Naive B cell (primary cell): Measurements from ENCODE around the gene IQSEC1. TPM values are rescaled to one million over a fixed set of nuclear protein-coding genes. Genes with fewer than 3 reads are reported as not detected.

ENCODE experiments used
- ATAC-seq, 2 donors: fragments of 150-1000 bp; cut with Tn5 transposase; 2 replicates each; pipeline ENCODE4 v1.10.0; 2021; ENCODE audit warnings: low read depth in 2 of 2, mild to moderate bottlenecking in 2 of 2, moderate library complexity in 2 of 2
- DNase-seq: peaks from one replicate; pipeline ENCODE4 v3.0.0; 2022
- H3K27ac Mint-ChIP-seq, 6 donors: one replicate each; pipeline ENCODE4 v1.8.0; 2020 to 2022; ENCODE audit warnings: mild to moderate bottlenecking in 6 of 6, mixed read lengths in 6 of 6, moderate library complexity in 5 of 6, inconsistent platforms in 2 of 6
- H3K27me3 Mint-ChIP-seq, 3 donors: one replicate each; pipeline ENCODE4 v1.8.0; 2021 to 2022; ENCODE audit warnings: mixed read lengths in 3 of 3, mild to moderate bottlenecking in 1 of 3
- H3K36me3 Mint-ChIP-seq, 2 donors: one replicate each; pipeline ENCODE4 v1.8.0; 2020 to 2022; ENCODE audit warnings: mixed read lengths in 2 of 2, inconsistent platforms in 1 of 2, mild to moderate bottlenecking in 1 of 2
- H3K4me1 Mint-ChIP-seq, 3 donors: one replicate each; pipeline ENCODE4 v1.8.0; 2020 to 2022; ENCODE audit warnings: mixed read lengths in 3 of 3, inconsistent platforms in 1 of 3, mild to moderate bottlenecking in 1 of 3, moderate library complexity in 1 of 3
- H3K4me3 Mint-ChIP-seq, 8 donors: one replicate each; pipeline ENCODE4 v1.8.0; 2020 to 2022; ENCODE audit warnings: mild to moderate bottlenecking in 8 of 8, mixed read lengths in 8 of 8, moderate library complexity in 8 of 8, inconsistent platforms in 2 of 8
- H3K9me3 Mint-ChIP-seq, 7 donors: one replicate each; pipeline ENCODE4 v1.8.0; 2020 to 2022; ENCODE audit warnings: mixed read lengths in 7 of 7, mild to moderate bottlenecking in 5 of 7, inconsistent platforms in 2 of 7, moderate library complexity in 1 of 7
- polyA plus RNA-seq, 6 donors: library from polyadenylated mRNA; unstranded; fragments of 300-500 nt; fragmentation: Illumina TruSeq; gene quantifications; one replicate each; pipeline ENCODE4 v1.2.3, GENCODE V29; 2021; ENCODE audit warnings: low read depth in 6 of 6

Gene IQSEC1
- polyA plus RNA-seq, 6 donors from 2014 or later = 14.6 to 73.4 (median 36.9) TPM

DNA sequence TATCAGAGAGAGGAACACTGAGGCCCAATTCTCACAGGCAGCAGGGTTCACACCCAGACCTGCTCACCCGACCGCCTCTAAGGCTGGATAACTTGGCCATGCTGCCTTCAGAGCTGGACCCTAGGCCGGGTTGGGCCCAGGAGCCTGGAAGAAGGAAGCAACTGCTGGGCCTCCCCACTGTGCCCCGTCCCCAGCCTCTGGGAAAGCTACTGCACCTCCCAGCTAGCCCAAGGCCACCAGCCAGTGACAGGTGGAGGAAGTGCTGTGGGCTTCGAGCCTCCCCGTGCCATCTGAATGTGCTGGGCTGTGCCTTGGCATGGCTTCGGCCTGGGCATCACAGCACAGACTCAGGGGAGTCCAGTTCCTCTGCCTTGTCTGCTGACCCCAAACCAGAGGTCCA, 169.3 kb downstream of the IQSEC1 start:
- peaks cover 0 to 3% (median 0%) of the 10 kb centered on the region in 7 donors for H3K9me3 Mint-ChIP-seq
- H3K27ac Mint-ChIP-seq = peak overlapping the region in 4 of 6 donors; percentile 70 to 95 (median 83)
- peaks cover 31 to 41% (median 35%) of the 10 kb centered on the region in 3 donors for H3K4me1 Mint-ChIP-seq
- no peak for DNase-seq
- ATAC-seq = no peak
- H3K36me3 Mint-ChIP-seq = peaks cover 0 to 22% of the 10 kb centered on the region in 2 donors
- H3K4me3 Mint-ChIP-seq = peak overlapping the region in 6 of 8 donors; percentile 12 to 81 (median 64)
- H3K27me3 Mint-ChIP-seq = no peaks in the 10 kb centered on the region

DNA sequence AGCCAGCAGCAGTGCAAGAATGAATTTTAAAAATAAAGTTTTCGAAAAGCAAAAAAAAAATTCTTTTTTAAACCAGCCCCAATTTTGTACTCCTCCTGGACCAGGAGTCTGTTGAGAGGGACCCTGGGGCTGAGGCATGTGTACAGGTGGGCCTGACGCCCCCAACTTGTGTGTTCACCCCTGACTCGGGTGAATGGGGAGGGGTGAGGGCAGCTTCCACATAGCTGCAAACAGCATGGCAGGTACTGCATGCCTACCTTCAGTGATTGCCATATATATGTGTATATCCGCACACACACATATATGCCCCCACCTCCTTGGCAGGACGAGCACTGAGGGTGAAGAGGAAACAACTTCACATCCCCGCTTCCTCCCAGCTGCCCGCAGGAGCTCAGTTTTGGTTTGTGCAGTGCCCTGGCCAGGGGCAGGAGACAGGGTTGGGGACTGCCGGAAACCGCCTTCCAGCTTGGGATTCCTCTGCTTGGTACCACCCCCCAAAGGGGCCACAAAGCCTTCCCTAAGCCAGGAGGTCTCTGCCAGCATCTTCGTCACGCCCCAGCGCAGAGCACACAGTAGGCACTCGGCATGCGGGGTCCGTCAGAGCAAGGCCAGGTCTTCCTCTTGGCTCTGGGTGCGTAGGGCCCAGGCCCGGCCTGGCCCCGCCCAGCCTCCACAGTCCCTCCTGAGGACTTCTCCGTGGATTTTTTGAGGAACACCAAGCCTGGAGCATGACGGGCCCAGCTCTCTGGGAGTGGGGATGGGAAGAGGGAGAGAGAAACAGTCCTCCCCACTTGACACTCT, 170.0 kb downstream of the IQSEC1 start:
- Mint-ChIP-seq H3K36me3 (peaks cover 0 to 15% of the 10 kb centered on the region in 2 donors), H3K4me3 (peak overlapping the region in 7 of 8 donors; percentile 28 to 81 (median 60)), H3K9me3 (peaks cover 0 to 3% (median 0%) of the 10 kb centered on the region in 7 donors), H3K27ac (peak overlapping the region in 5 of 6 donors; percentile 60 to 95 (median 77)), H3K4me1 (peaks cover 26 to 41% (median 29%) of the 10 kb centered on the region in 3 donors), H3K27me3 (no peaks in the 10 kb centered on the region)
- DNase-seq (no peak), ATAC-seq (peak; percentile 56 to 57)

DNA sequence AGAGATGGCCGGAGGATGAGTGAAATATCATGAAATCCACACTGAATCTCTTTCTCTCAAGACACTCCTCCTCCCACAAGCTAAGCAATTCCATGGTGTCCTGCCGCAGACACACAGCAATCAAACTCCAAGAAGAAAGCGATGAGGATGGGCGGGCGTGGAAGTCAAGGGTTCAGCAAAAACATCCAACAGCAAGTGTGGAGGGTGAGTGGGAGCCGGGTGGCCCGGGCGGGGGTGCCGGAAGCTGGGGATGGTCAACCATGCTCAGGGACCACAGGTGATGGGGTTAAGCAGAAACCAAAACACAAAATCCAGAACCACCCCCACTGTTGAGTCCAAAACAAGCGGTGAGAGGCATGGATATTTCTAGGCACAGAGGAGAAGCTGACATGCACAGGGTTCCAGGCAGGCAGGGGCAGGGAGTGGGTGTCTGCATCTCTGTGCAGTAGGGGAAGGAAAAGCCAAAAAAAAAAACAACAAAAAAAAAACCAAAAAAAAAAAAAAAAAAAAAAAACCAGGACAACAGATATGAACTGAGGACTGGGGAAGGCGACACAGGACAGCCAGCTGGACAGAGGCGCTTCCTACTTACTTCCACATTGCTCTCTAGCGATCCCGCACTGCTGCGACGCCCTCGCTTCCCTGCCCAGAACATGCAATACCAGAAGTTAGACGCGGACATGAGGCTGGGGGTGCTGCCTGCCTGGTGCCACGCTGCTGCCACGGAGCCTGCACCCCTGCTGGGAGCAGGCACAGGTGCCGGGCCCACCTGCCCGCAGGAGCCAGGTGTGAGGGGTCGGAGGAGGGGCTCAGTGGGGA, 170.8 kb downstream of the IQSEC1 start:
- Mint-ChIP-seq H3K4me3 (peak overlapping the region in 5 of 8 donors; percentile 24 to 69 (median 51)), H3K27ac (peak overlapping the region in 5 of 6 donors; percentile 27 to 95 (median 77)), H3K9me3 (peaks cover 0 to 3% (median 0%) of the 10 kb centered on the region in 7 donors), H3K36me3 (peaks cover 0 to 13% of the 10 kb centered on the region in 2 donors), H3K4me1 (peaks cover 26 to 41% (median 29%) of the 10 kb centered on the region in 3 donors), H3K27me3 (no peaks in the 10 kb centered on the region)
- DNase-seq (no peak), ATAC-seq (peak in 1 of 2 donors; percentile 12)

DNA sequence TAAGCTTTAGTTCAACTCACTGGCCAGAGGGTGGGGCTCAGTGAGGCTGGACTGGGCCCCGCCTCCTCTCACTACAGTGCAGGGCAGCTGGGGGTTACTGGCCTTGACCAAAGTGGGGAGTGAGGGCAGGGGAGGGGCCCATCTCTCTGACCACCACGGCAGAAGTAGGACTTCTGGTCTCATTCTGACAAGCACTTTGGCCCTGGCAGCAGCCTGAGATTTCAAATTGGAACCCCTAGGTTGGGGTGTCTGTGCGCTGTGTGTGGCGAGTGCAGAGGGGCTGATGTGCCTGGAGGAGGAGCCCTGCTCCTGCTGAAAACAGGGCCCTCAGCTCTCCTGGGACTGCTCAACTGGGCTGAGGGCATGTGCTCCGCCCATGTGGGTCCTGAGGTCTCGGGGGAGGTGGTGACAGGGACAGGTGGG, 171.6 kb downstream of the IQSEC1 start:
- peak; percentile 20 to 48 for ATAC-seq
- H3K27ac Mint-ChIP-seq = peak overlapping the region; percentile 36 to 86 (median 68)
- no peaks in the 10 kb centered on the region for H3K27me3 Mint-ChIP-seq
- DNase-seq = no peak
- H3K9me3 Mint-ChIP-seq = peaks cover 0 to 3% (median 0%) of the 10 kb centered on the region in 7 donors
- peak overlapping the region in 2 of 8 donors; percentile 60 to 69 for H3K4me3 Mint-ChIP-seq
- peaks cover 26 to 41% (median 29%) of the 10 kb centered on the region in 3 donors for H3K4me1 Mint-ChIP-seq
- H3K36me3 Mint-ChIP-seq = peaks cover 0 to 13% of the 10 kb centered on the region in 2 donors

DNA sequence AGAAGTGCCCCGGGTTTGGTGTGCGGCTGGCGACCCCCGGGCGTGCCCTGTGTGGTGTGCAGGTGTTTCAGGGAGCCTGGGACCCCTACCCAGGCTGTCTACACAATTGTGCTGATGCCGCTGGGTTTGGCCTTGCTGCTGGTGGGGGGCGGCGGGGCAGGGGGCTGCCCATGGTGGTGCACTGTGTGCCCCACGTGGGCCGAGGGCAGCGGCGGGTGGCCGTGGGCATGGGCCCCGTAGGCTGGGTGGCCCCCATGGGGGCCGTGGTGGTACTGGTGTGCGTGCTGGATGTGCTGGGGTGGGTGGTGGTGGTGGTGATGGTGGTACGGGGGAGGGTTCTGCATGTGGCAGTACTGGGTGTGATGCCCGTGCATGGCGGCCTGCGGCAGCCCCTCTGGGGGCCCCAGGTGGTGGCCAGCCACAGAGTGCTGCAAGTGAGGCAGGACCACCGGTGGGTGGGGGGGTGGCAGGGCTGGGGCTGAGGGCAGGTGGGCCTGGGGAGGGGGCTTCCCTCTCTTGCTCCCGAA, 172.3 kb downstream of the IQSEC1 start:
- peak overlapping the region in 2 of 6 donors; percentile 77 to 86 for H3K27ac Mint-ChIP-seq

DNA sequence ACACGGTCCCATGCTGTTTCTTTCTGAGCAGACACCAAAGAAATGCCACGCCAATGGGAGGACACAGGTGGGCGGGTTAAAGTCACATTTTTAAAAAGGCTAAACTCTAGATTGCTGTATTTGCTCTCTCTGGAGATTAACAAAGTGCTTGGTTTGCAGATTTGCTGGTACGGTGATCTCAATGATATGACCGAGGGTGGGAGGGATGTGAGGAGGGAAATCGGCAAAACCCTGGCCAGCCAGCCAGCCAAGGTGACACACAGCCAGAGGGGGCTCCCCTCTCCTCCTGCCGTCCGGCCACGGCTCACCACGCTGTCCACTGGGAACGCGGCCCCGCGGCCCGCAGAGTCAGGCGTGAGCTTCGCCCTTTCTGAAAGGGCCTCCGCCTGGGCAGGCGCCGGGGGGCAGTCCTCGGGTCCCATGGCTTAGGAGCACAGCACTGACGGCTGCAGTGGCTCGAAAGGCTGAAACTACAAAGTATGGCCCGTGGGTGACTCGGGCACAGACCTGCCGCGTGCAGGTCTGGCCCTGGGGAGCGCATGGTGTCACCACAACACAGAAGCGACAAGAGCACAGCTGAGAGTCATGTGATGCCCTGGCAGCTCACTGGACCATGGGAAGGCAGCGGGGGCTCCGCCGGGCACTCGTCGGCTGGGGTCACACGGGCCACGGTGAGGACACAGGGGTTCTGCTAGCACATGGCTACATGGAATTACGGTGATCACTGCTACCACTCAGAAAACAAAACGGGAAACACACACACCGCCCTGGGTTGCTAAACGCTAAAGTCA, 174.1 kb downstream of the IQSEC1 start:
- ATAC-seq (no peak), DNase-seq (no peak)
- no peaks in the 10 kb centered on the region for H3K27me3 Mint-ChIP-seq
- no peak overlapping the region for H3K4me3 Mint-ChIP-seq
- H3K27ac Mint-ChIP-seq = peak overlapping the region in 2 of 6 donors; percentile 8 to 15
- peaks cover 0 to 3% (median 0%) of the 10 kb centered on the region in 7 donors for H3K9me3 Mint-ChIP-seq
- peaks cover 0 to 13% of the 10 kb centered on the region in 2 donors for H3K36me3 Mint-ChIP-seq
- peaks cover 34 to 39% (median 35%) of the 10 kb centered on the region in 3 donors for H3K4me1 Mint-ChIP-seq

More for the DNA sequence above, 172.3 kb downstream of the IQSEC1 start:
- Mint-ChIP-seq H3K9me3 (peaks cover 0 to 3% (median 0%) of the 10 kb centered on the region in 7 donors), H3K4me3 (no peak overlapping the region), H3K36me3 (peaks cover 0 to 13% of the 10 kb centered on the region in 2 donors), H3K27me3 (no peaks in the 10 kb centered on the region), H3K4me1 (peaks cover 26 to 43% (median 29%) of the 10 kb centered on the region in 3 donors)
- ATAC-seq = no peak
- DNase-seq = no peak

DNA sequence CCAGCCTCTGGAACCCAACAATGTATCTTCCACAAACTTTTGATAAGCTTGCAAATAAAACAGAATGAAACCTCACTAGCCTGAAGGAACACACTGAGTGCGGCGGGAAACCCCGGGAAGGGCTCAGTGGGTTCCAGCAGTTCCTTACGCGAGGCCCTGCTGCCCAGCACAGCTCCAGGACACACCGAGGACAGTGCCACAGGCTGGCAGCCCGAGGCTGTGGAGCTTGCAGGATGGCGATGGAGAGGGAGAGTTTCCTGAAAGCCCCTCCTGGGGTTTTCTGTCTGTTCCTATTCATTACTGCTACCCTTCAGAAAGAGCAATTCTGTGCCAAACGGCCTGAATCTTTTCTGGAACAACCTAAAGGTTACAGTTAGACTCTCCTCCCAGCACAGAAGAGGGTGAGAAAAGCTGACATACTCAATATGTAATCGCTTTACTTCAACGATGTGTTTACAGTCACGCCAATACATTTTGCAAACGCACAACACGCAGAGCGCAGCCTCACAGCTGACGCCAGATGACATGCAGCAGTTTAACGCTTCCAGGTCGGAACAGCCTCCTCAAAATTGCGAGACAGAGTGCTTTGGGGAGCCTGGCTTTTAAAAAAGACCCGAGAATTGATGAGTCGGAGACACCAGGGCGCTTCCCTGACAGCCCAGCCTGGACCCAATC, 174.8 kb downstream of the IQSEC1 start:
- Mint-ChIP-seq H3K4me1 (peaks cover 26 to 32% (median 28%) of the 10 kb centered on the region in 3 donors), H3K9me3 (peaks cover 0 to 3% (median 0%) of the 10 kb centered on the region in 7 donors), H3K36me3 (peaks cover 0 to 13% of the 10 kb centered on the region in 2 donors), H3K4me3 (no peak overlapping the region), H3K27me3 (no peaks in the 10 kb centered on the region), H3K27ac (peak overlapping the region in 1 of 6 donors; percentile 15)
- ATAC-seq = no peak
- DNase-seq = no peak

DNA sequence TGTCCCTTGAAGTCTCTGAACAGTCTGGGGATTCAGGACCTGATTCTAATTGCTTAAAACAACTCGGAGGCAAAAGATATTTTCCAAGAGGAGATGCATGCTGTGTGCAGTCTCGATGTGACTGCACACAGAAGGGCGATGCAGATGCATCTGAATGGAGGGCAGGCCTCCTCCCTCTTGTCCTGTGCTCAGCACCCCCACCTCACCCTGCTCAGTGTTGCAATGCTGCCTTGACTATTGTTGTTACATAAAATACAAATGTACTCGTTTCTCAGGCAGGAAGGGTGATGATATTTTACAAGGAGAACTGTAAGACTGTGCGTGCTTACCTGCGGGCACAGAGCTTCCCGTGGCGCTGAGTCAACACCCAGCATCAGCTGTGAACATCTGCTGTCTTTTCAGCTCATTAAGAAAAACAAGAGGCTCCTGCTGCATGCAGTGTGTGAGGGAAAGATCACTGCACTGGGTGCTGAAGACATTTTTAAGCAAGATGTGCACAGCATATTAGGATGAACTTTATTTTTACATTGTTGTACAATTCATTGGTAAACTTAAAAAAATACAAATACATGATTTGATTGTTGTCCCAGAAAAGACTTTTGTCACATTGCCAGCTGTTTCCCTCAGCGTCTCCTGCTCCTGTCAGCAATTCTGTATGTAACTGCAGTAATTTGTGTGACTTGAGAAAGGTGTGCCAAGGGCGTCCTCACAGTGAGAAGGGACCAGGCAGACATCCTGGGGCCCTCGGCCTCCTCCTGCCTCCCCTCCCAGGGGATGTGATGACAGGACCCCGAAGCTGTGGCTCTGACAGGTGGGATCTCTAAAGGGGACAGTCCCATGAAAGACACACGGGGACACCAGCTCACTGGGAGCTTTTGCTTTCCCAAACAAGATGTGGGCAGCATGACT, 175.6 kb downstream of the IQSEC1 start:
- Mint-ChIP-seq H3K27ac (peak overlapping the region in 2 of 6 donors; percentile 70 to 82), H3K36me3 (peaks cover 0 to 13% of the 10 kb centered on the region in 2 donors), H3K4me1 (peaks cover 20 to 25% (median 24%) of the 10 kb centered on the region in 3 donors), H3K4me3 (no peak overlapping the region), H3K27me3 (no peaks in the 10 kb centered on the region), H3K9me3 (peaks cover 0 to 3% (median 0%) of the 10 kb centered on the region in 7 donors)
- DNase-seq (no peak), ATAC-seq (no peak)

DNA sequence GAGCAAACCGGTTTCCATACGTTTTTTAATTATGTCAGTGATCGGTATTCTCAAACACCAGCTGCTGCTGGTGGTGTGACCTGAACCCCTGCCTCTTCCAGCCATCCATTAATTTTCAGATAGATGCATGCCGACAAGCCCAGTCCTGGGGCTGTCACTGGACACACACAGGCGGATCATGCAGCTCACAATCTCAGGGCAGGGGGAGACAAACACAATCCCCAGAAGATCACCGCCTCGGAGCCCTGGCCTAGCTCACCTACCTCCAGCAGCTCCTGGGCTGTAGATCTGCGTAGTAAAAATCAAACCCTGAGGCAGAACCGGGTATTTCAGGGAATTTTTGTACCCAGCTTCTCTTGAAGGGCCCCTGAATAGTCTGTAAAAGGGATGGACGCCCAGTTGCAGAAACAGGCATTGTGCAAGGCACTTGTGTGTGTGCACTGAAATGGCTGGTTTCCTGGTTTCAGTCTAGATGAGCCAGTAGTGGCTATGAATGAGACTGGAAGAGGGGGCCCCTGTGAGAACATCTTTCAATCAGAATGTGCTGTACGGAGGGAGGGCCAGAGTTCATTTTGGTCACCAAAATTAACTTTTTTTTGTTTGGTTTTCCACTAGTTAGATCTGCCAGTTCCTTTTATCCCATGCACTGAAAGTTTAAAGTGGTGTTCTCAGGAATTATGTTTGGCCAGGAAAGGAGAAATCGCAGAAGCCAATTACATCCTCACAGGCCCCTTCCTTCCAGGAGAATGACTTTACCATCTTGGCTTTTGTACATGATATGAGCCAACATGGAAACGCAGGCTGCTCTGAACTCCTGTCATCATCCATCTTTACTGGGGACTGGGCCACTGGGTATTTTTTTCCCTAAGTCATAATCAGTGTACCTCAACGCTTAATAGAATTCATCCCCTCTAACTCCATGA, 176.9 kb downstream of the IQSEC1 start:
- H3K4me3 Mint-ChIP-seq = peak overlapping the region in 1 of 8 donors; percentile 73

DNA sequence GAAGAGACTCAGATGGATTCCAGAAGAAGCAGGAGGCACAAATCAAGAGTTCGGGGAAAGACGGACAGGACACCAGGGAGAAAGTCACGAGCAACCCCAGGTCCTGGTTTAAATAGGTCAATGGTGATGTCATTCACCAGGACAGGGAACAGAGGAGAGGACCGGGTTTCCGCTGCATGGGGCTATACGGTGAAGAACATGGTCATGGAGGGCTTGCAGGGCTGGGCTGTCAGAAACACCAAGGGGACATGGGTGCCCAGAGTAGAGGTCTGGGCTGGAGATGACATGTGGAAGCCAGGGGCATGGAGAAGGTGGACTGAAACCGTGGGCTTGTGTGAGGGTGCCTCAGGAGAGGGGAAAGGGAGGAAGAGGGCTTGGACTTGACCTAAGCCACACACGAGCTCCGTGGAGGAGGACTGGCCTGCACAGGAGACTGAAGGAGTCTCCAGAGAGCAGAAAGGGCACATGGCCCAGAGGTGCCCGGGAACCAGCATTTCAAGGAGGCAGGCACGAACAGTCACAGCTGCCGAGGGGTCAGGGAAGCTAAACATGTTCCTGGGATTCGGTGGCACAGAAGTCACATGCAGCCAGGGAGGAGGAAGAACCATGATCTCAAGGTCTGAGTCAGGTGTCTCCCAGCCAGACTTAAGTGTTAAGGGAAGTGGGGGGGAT, 177.7 kb downstream of the IQSEC1 start:
- peak overlapping the region in 1 of 8 donors; percentile 73 for H3K4me3 Mint-ChIP-seq
- H3K36me3 Mint-ChIP-seq = peaks cover 0 to 10% of the 10 kb centered on the region in 2 donors
- H3K27me3 Mint-ChIP-seq = peaks cover 0 to 8% (median 5%) of the 10 kb centered on the region in 3 donors
- H3K27ac Mint-ChIP-seq = peak overlapping the region in 5 of 6 donors; percentile 82 to 96 (median 91)
- peaks cover 17 to 27% (median 20%) of the 10 kb centered on the region in 3 donors for H3K4me1 Mint-ChIP-seq
- no peak for ATAC-seq
- peaks cover 0 to 3% (median 0%) of the 10 kb centered on the region in 7 donors for H3K9me3 Mint-ChIP-seq
- no peak for DNase-seq

More for the DNA sequence above, 176.9 kb downstream of the IQSEC1 start:
- peaks cover 0 to 5% (median under 1%) of the 10 kb centered on the region in 3 donors for H3K27me3 Mint-ChIP-seq
- ATAC-seq (no peak), DNase-seq (no peak)
- H3K27ac Mint-ChIP-seq = peak overlapping the region in 5 of 6 donors; percentile 77 to 91 (median 88)
- peaks cover 0 to 13% of the 10 kb centered on the region in 2 donors for H3K36me3 Mint-ChIP-seq
- H3K4me1 Mint-ChIP-seq = peaks cover 15 to 20% (median 19%) of the 10 kb centered on the region in 3 donors
- peaks cover 0 to 3% (median 0%) of the 10 kb centered on the region in 7 donors for H3K9me3 Mint-ChIP-seq
